H1 (cell line): Measurements from ENCODE around the gene USP9Y. TPM values are rescaled to one million over a fixed set of nuclear protein-coding genes. Genes with fewer than 3 reads are reported as not detected.

ENCODE experiments used
- CTCF ChIA-PET: fragments of 300-600 bp; sonication (Branson Sonifier 250); formaldehyde crosslinking; loops from one replicate; lab custom pipeline; 2021; ENCODE audit not compliant: partially characterized antibody; lab: Charles Lee
- POLR2A ChIA-PET: fragments of 300-600 bp; sonication (Branson Sonifier 250); formaldehyde crosslinking; loops from one replicate; lab custom pipeline; 2021; ENCODE audit warnings: inconsistent platforms; ENCODE audit not compliant: partially characterized antibody; lab: Charles Lee
- DNase-seq, 2 experiments: peaks; one replicate each; pipeline versions ENCODE4 v3.0.0 to v3.0.0-alpha.2; 2010 to 2022; ENCODE audit warnings: low spot score in 2 of 2, low read depth in 1 of 2, mixed read lengths in 1 of 2
- FAIRE-seq: peaks from 2 replicates; lab custom pipeline; 2011; peaks lifted over from hg19 to GRCh38; lab: Jason Lieb, UNC
- H2AFZ ChIP-seq: 2 replicates; pipeline ENCODE4 v1.8.1; 2012; ENCODE audit warnings: low read length, inconsistent platforms
- H2AK5ac ChIP-seq: 2 replicates; pipeline ENCODE4 v1.6.1; 2013; ENCODE audit warnings: low read depth, low read length
- H2BK120ac ChIP-seq: replicated peaks from 2 replicates; pipeline ENCODE3; 2013; ENCODE audit warnings: low read depth, low read length, inconsistent platforms
- H2BK12ac ChIP-seq: 2 replicates; pipeline ENCODE4 v1.6.1; 2013; ENCODE audit warnings: low read depth, low read length
- H2BK15ac ChIP-seq: 2 replicates; pipeline ENCODE4 v1.6.1; 2013; ENCODE audit warnings: low read length
- H2BK20ac ChIP-seq: 2 replicates; pipeline ENCODE4 v1.6.1; 2013; ENCODE audit warnings: low read length
- H2BK5ac ChIP-seq: 2 replicates; pipeline ENCODE4 v1.6.1; 2013; ENCODE audit warnings: low read depth, low read length
- H3K14ac ChIP-seq: 2 replicates; pipeline ENCODE4 v1.6.1; 2013; ENCODE audit warnings: inconsistent platforms; ENCODE audit not compliant: insufficient read length
- H3K18ac ChIP-seq: 2 replicates; pipeline ENCODE4 v1.6.1; 2013; ENCODE audit warnings: low read length; ENCODE audit errors: extremely low read depth
- H3K23ac ChIP-seq: 2 replicates; pipeline ENCODE4 v1.6.1; 2013; ENCODE audit warnings: inconsistent platforms; ENCODE audit not compliant: insufficient read length
- H3K23me2 ChIP-seq: 2 replicates; pipeline ENCODE4 v1.6.1; 2013; ENCODE audit warnings: low read depth, low read length
- H3K27ac ChIP-seq: 2 replicates; pipeline ENCODE4 v1.6.1; 2011; ENCODE audit warnings: low read depth, low read length, inconsistent platforms
- H3K27me3 ChIP-seq, 4 experiments: replicated peaks in 1 of 4; 1 replicate in 1 of 4; 2 replicates in 3 of 4; pipeline versions ENCODE4 v1.6.1 to v1.8.1; 2011 to 2013; ENCODE audit warnings: low read length in 3 of 4, mild to moderate bottlenecking in 3 of 4, inconsistent platforms in 2 of 4, mixed read lengths in 2 of 4, moderate library complexity in 1 of 4; ENCODE audit not compliant: control insufficient read depth in 3 of 4, insufficient read depth in 3 of 4; ENCODE audit errors: extremely low read depth in 1 of 4
- H3K36me3 ChIP-seq, 4 experiments: 2 replicates each; pipeline versions ENCODE4 v1.6.1 to v1.8.1; 2011 to 2013; ENCODE audit warnings: mild to moderate bottlenecking in 4 of 4, low read length in 3 of 4, moderate library complexity in 2 of 4, control low read depth in 1 of 4, inconsistent platforms in 1 of 4; ENCODE audit not compliant: insufficient read depth in 4 of 4, control insufficient read depth in 2 of 4
- H3K4ac ChIP-seq: replicated peaks from 2 replicates; pipeline ENCODE3; 2013; ENCODE audit warnings: low read length, low read depth, mixed read lengths, inconsistent platforms; ENCODE audit not compliant: insufficient read length
- H3K4me1 ChIP-seq, 4 experiments: replicated peaks in 1 of 4; 1 replicate in 1 of 4; 2 replicates in 3 of 4; pipeline versions ENCODE4 v1.6.1 to v1.8.1; 2011 to 2013; ENCODE audit warnings: low read length in 3 of 4, inconsistent platforms in 2 of 4, mixed read lengths in 1 of 4; ENCODE audit not compliant: insufficient read depth in 4 of 4, control insufficient read depth in 3 of 4
- H3K4me2 ChIP-seq, 2 experiments: 2 replicates each; pipeline versions ENCODE4 v1.6.1 to v1.8.1; 2011 to 2013; ENCODE audit warnings: low read depth in 2 of 2, low read length in 2 of 2, control low read depth in 1 of 2, inconsistent platforms in 1 of 2, mild to moderate bottlenecking in 1 of 2; ENCODE audit not compliant: insufficient read depth in 1 of 2
- H3K4me3 ChIP-seq, 4 experiments: fragments of 200-600, 300-600 bp in 1 of 4; sonication (generic), shearing (Covaris generic), sonication (Bioruptor Twin) in 1 of 4; 2 replicates each; pipeline versions ENCODE4 v1.5.1 to v1.8.1; 2011 to 2016; ENCODE audit warnings: low read length in 4 of 4, low read depth in 3 of 4, control low read depth in 2 of 4, inconsistent platforms in 2 of 4, mild to moderate bottlenecking in 2 of 4, mixed read lengths in 1 of 4, moderate library complexity in 1 of 4; ENCODE audit not compliant: insufficient read depth in 2 of 4; ENCODE audit errors: extremely low read depth in 1 of 4
- H3K56ac ChIP-seq: replicated peaks from 2 replicates; pipeline ENCODE3; 2013; ENCODE audit warnings: low read depth, mild to moderate bottlenecking, mixed read lengths, low read length, inconsistent platforms; ENCODE audit not compliant: insufficient read length
- H3K79me1 ChIP-seq: 2 replicates; pipeline ENCODE4 v1.6.1; 2013; ENCODE audit warnings: low read depth, low read length, control low read depth
- H3K79me2 ChIP-seq, 2 experiments: 2 replicates each; pipeline versions ENCODE4 v1.6.1 to v1.8.1; 2012 to 2013; ENCODE audit warnings: low read length in 2 of 2, mild to moderate bottlenecking in 2 of 2, inconsistent platforms in 1 of 2; ENCODE audit not compliant: insufficient read depth in 2 of 2, control insufficient read depth in 1 of 2
- H3K9ac ChIP-seq, 4 experiments: replicated peaks in 1 of 4; 1 replicate in 1 of 4; 2 replicates in 3 of 4; pipeline versions ENCODE4 v1.6.1 to v1.8.1; 2011 to 2013; ENCODE audit warnings: low read depth in 3 of 4, low read length in 3 of 4, control low read depth in 2 of 4, mild to moderate bottlenecking in 2 of 4, moderate library complexity in 2 of 4, inconsistent platforms in 1 of 4; ENCODE audit errors: extremely low read depth in 1 of 4
- H3K9me3 ChIP-seq, 2 experiments: 2 replicates each; pipeline versions ENCODE4 v1.6.1 to v1.8.1; 2012 to 2013; ENCODE audit warnings: mild to moderate bottlenecking in 2 of 2, moderate library complexity in 2 of 2, control low read depth in 1 of 2, inconsistent platforms in 1 of 2, low read depth in 1 of 2, low read length in 1 of 2, mixed read lengths in 1 of 2; ENCODE audit not compliant: insufficient read depth in 2 of 2
- H4K20me1 ChIP-seq, 2 experiments: replicated peaks in 1 of 2; 2 replicates each; pipeline versions ENCODE3 to v1.8.1; 2011 to 2013; ENCODE audit warnings: inconsistent platforms in 2 of 2, low read length in 2 of 2, mild to moderate bottlenecking in 1 of 2; ENCODE audit not compliant: insufficient read depth in 2 of 2, control insufficient read depth in 1 of 2
- H4K5ac ChIP-seq: 2 replicates; pipeline ENCODE4 v1.6.1; 2013; ENCODE audit warnings: low read length, low read depth, mixed read lengths, inconsistent platforms; ENCODE audit not compliant: insufficient read length
- H4K8ac ChIP-seq: 2 replicates; pipeline ENCODE4 v1.8.0; 2013; ENCODE audit warnings: mild to moderate bottlenecking, moderate library complexity, low read length, inconsistent platforms; ENCODE audit not compliant: insufficient read depth; ENCODE audit errors: extremely low read depth
- H4K91ac ChIP-seq: replicated peaks from 2 replicates; pipeline ENCODE3; 2013; ENCODE audit warnings: low read length, mixed read lengths, inconsistent platforms; ENCODE audit not compliant: insufficient read length
- CEBPB ChIP-seq: IDR thresholded peaks from 2 replicates; pipeline ENCODE4 v1.6.1; 2012; ENCODE audit warnings: low read depth, low read length
- CREB1 ChIP-seq: IDR thresholded peaks from 2 replicates; pipeline ENCODE4 v1.6.1; 2012; ENCODE audit warnings: inconsistent platforms
- EGR1 ChIP-seq: IDR thresholded peaks from 2 replicates; pipeline ENCODE4 v1.6.1; 2011; ENCODE audit warnings: low read depth, low read length, borderline replicate concordance
- HDAC2 ChIP-seq, 2 experiments: fragments of 300-600 bp in 1 of 2; sonication (generic) in 1 of 2; IDR thresholded peaks; 2 replicates each; pipeline ENCODE4 v1.6.1; 2011 to 2012; ENCODE audit warnings: low read depth in 2 of 2, low read length in 2 of 2, mild to moderate bottlenecking in 2 of 2, moderate library complexity in 2 of 2, borderline replicate concordance in 1 of 2, inconsistent platforms in 1 of 2
- KDM4A ChIP-seq: IDR thresholded peaks from one replicate; pipeline ENCODE4 v1.7.1; 2012; ENCODE audit warnings: low read depth, mild to moderate bottlenecking, moderate library complexity, low read length, inconsistent platforms; ENCODE audit not compliant: severe bottlenecking
- MAX ChIP-seq: IDR thresholded peaks from 2 replicates; pipeline ENCODE4 v1.6.1; 2012; ENCODE audit warnings: inconsistent platforms
- PHF8 ChIP-seq: fragments of 200-600 bp; sonication (generic); conservative IDR thresholded peaks from 2 replicates; pipeline ENCODE4 v1.7.1; 2012; ENCODE audit warnings: low read depth, mild to moderate bottlenecking, inconsistent platforms, low read length, moderate library complexity
- POLR2AphosphoS5 ChIP-seq: IDR thresholded peaks from 2 replicates; pipeline ENCODE4 v1.6.1; 2011; ENCODE audit warnings: low read depth, low read length
- RBBP5 ChIP-seq: IDR thresholded peaks from 2 replicates; pipeline ENCODE4 v1.7.1; 2012; ENCODE audit warnings: low read depth, mild to moderate bottlenecking, inconsistent platforms, low read length, moderate library complexity, borderline replicate concordance
- RFX5 ChIP-seq: IDR thresholded peaks from 2 replicates; pipeline ENCODE4 v1.6.1; 2011; ENCODE audit warnings: low read depth, low read length, improper control_type of control experiment, borderline replicate concordance
- RXRA ChIP-seq: IDR thresholded peaks from 2 replicates; pipeline ENCODE4 v1.6.1; 2011; ENCODE audit warnings: low read depth, mild to moderate bottlenecking, low read length, moderate library complexity; ENCODE audit not compliant: insufficient read depth
- SIRT6 ChIP-seq: IDR thresholded peaks from one replicate; pipeline ENCODE4 v1.7.1; 2012; ENCODE audit warnings: low read length, inconsistent platforms
- SIX5 ChIP-seq: IDR thresholded peaks from 2 replicates; pipeline ENCODE4 v1.6.1; 2011; ENCODE audit warnings: mild to moderate bottlenecking, low read depth, low read length
- SRF ChIP-seq: IDR thresholded peaks from 2 replicates; pipeline ENCODE4 v1.6.1; 2011; ENCODE audit warnings: mild to moderate bottlenecking, low read depth, low read length, moderate library complexity
- YY1 ChIP-seq: IDR thresholded peaks from 2 replicates; pipeline ENCODE4 v1.6.1; 2011; ENCODE audit warnings: low read depth, mild to moderate bottlenecking, low read length
- WGBS, 2 experiments: shearing (Covaris generic) in 1 of 2; methylation state at CpG; one replicate each; pipeline versions ENCODE4 v1.1.6 to v1.1.7; 2013 to 2015; ENCODE audit warnings: low lambda C conversion rate in 2 of 2, mixed read lengths in 2 of 2, inconsistent platforms in 1 of 2, low coverage in 1 of 2, missing lambda C conversion rate in 1 of 2; ENCODE audit not compliant: insufficient replicate concordance in 2 of 2, insufficient coverage in 1 of 2, insufficient read length in 1 of 2; ENCODE audit errors: extremely low coverage in 1 of 2, missing lambda C conversion rate in 1 of 2; 5-methylcytosine and 5-hydroxymethylcytosine counted together
- polyA plus RNA-seq, 7 experiments: library from polyadenylated mRNA; depleted of rRNA in 3 of 7; stranded (reverse) in 5 of 7; unstranded in 2 of 7; fragments of >200 nt in 5 of 7; fragments of 200-250 nt in 2 of 7; gene quantifications; 1 replicate in 5 of 7; 2 replicates in 1 of 7; 4 replicates in 1 of 7; pipeline versions ENCODE4 v1.2.1 to v1.2.3, GENCODE V29; 2011 to 2013; ENCODE audit warnings: missing spikeins in 2 of 7, mixed read lengths in 2 of 7
- total RNA-seq: library from RNA; stranded (reverse); fragmentation: NEBNext Ultra II Directional; extraction: Animal tissue kit (Norgen Biotek cat#: 25700); gene quantifications from 2 replicates; pipeline ENCODE4 v1.2.1, GENCODE V29; 2021

Gene USP9Y
- total and polyA plus RNA-seq, 2 of the 8 experiments (the other 6 are each of a cell fraction or from before 2014, with no cell fraction given): 28.3 to 34.1 TPM

GRCh38 chrY:12808046-12808445 lies 107.0 kb downstream of the USP9Y start:
- ChIA-PET CTCF (interaction anchor here (1.6 kb wide), 1 partner anchor 12 kb away, joined by 5 read pairs; no protein-coding TSS in a partner anchor), POLR2A (no interaction called here)
- Histone ChIP-seq H3K27me3 (no peaks in the 10 kb centered on the region), H3K4me2 (no peak overlapping the region), H3K14ac (no peak overlapping the region), H2BK120ac (no peak overlapping the region), H3K4me3 (no peak overlapping the region), H2AK5ac (no peak overlapping the region), H3K9me3 (no peaks in the 10 kb centered on the region), H2AFZ (no peak overlapping the region), H3K23me2 (no peaks in the 10 kb centered on the region), H2BK12ac (no peak overlapping the region), H4K8ac (no peak overlapping the region), H3K18ac (no peak overlapping the region), H3K9ac (no peak overlapping the region), H3K4me1 (peaks cover 0 to 3% (median 2%) of the 10 kb centered on the region in 4 experiments; a peak in 2 of 7 replicates), H3K4ac (no peak overlapping the region), H3K79me2 (no peaks in the 10 kb centered on the region), H4K91ac (no peak overlapping the region), H3K79me1 (no peaks in the 10 kb centered on the region), H4K20me1 (no peaks in the 10 kb centered on the region), H3K23ac (no peak overlapping the region), H2BK15ac (no peak overlapping the region), H2BK5ac (no peak overlapping the region), H3K36me3 (peaks cover 0 to 9% (median 5%) of the 10 kb centered on the region in 4 experiments; a peak in 4 of 8 replicates), H4K5ac (no peak overlapping the region), H3K27ac (no peak overlapping the region), H2BK20ac (no peak overlapping the region), H3K56ac (no peak overlapping the region)
- FAIRE-seq (no peak), DNase-seq (no peak)
- 86% methylated on average over 1 of the region's 1 CpG; no CpG with 5 or more reads in 1 of the 2 experiments for WGBS, 2 experiments
- TF ChIP-seq SIX5 (no peak), HDAC2 (IDR thresholded peaks at IDR 0.05; ENCODE audit: borderline replicate concordance in 1 of 2, low read depth in 2 of 2, low read length in 2 of 2) (no peak), SIRT6 (no peak), SRF (no peak), RBBP5 (no peak), MAX (no peak), RFX5 (no peak), CEBPB (no peak), KDM4A (no peak), POLR2AphosphoS5 (no peak), RXRA (no peak), PHF8 (no peak), YY1 (no peak), CREB1 (no peak), EGR1 (no peak)
